Activated CD4-positive, alpha-beta T cell treated with anti-CD3 and anti-CD28 coated beads for 24 hours (primary cell): ENCODE measurements around the gene VCL.
A peak's percentile ranks its signal among the peaks of the same experiment; 100 is the strongest.
"Not testable (repeated sequence)": the region's sequence is repeated elsewhere in the genome, so short reads cannot be mapped to it uniquely, and the experiment has no call there.

Experiments used
- DNase-seq, 2 donors: peaks; one replicate each; pipeline ENCODE4 v3.0.0-alpha.2; 2020; ENCODE audit warnings: low read depth in 2 of 2

The VCL gene

GRCh38 chr10:73997787-73998622 is at the start of gene VCL:
Gene VCL (plus strand): TSS chr10:73998116. CDS start chr10:73998208, 92 bp downstream.
- peak; percentile 89 to 94 for DNase-seq

GRCh38 chr10:73948947-73949633 is 48.8 kb upstream of the VCL start:
- no peak for DNase-seq

- DNase-seq, result no peak
Measured at GRCh38 chr10:73950155-73950948, 47.6 kb upstream of the VCL start.

GRCh38 chr10:73953665-73954064 is 44.3 kb upstream of the VCL start:
- DNase-seq, result no peak

GRCh38 chr10:73954737-73955136 is 43.2 kb upstream of the VCL start:
- DNase-seq, result no peak

GRCh38 chr10:73955719-73956118 is 42.2 kb upstream of the VCL start:
- DNase-seq, result no peak

GRCh38 chr10:73956476-73957359 is 41.2 kb upstream of the VCL start:
- no peak for DNase-seq

- no peak for DNase-seq
Measured at GRCh38 chr10:73959484-73960243, 38.3 kb upstream of the VCL start.

GRCh38 chr10:73962386-73962785 is 35.5 kb upstream of the VCL start:
- DNase-seq, result no peak

- not testable (repeated sequence) for DNase-seq
Measured at GRCh38 chr10:73963533-73963932, 34.4 kb upstream of the VCL start.

GRCh38 chr10:73964743-73965142 is 33.2 kb upstream of the VCL start:
- no peak for DNase-seq

- DNase-seq, result not testable (repeated sequence)
Measured at GRCh38 chr10:73965267-73965889, 32.5 kb upstream of the VCL start.

GRCh38 chr10:73965890-73966768 is 31.8 kb upstream of the VCL start:
- DNase-seq, result no peak

- DNase-seq, result no peak
Measured at GRCh38 chr10:73967022-73967429, 30.9 kb upstream of the VCL start.

GRCh38 chr10:73967544-73967943 is 30.4 kb upstream of the VCL start:
- DNase-seq, result no peak

GRCh38 chr10:73968098-73968521 is 29.8 kb upstream of the VCL start:
- DNase-seq, result no peak

- no peak for DNase-seq
Measured at GRCh38 chr10:73969224-73969841, 28.6 kb upstream of the VCL start.

- DNase-seq, result no peak
Measured at GRCh38 chr10:73970845-73971244, 27.1 kb upstream of the VCL start.
